HK-2 (cell line): ENCODE results near the gene EEPD1.

Experiments
- DNase-seq: peaks from one replicate; pipeline ENCODE4 v3.0.0-alpha.2; 2018; ENCODE audit not compliant: unreplicated experiment

The EEPD1 gene

GRCh38 chr7:36154255-36155212 lies 1.5 kb downstream of the EEPD1 start:
- no peak for DNase-seq

- no peak for DNase-seq
These were observed 2.8 kb downstream of the EEPD1 start for GRCh38 chr7:36155811-36156361.

- DNase-seq: no peak
These were observed 4.7 kb downstream of the EEPD1 start for GRCh38 chr7:36157527-36158320.

GRCh38 chr7:36158321-36158605 lies 5.2 kb downstream of the EEPD1 start:
- DNase-seq: no peak

GRCh38 chr7:36159618-36160017 lies 6.6 kb downstream of the EEPD1 start:
- no peak for DNase-seq

GRCh38 chr7:36160313-36160712 lies 7.3 kb downstream of the EEPD1 start:
- no peak for DNase-seq

GRCh38 chr7:36161996-36162395 lies 8.9 kb downstream of the EEPD1 start:
- no peak for DNase-seq

GRCh38 chr7:36165059-36165458 lies 12.0 kb downstream of the EEPD1 start:
- no peak for DNase-seq

GRCh38 chr7:36165802-36166201 lies 12.7 kb downstream of the EEPD1 start:
- DNase-seq: no peak

GRCh38 chr7:36167403-36168050 lies 14.5 kb downstream of the EEPD1 start:
- DNase-seq: no peak

- DNase-seq: no peak
These were observed 18.4 kb downstream of the EEPD1 start for GRCh38 chr7:36171503-36171902.

- DNase-seq: no peak
These were observed 22.8 kb downstream of the EEPD1 start for GRCh38 chr7:36175886-36176285.

- DNase-seq: no peak
These were observed 23.6 kb downstream of the EEPD1 start for GRCh38 chr7:36176697-36177096.

GRCh38 chr7:36180121-36180520 lies 27.1 kb downstream of the EEPD1 start:
- no peak for DNase-seq

- DNase-seq: no peak
These were observed 28.6 kb downstream of the EEPD1 start for GRCh38 chr7:36181668-36182067.

GRCh38 chr7:36182854-36183604 lies 30.0 kb downstream of the EEPD1 start:
- DNase-seq: no peak

GRCh38 chr7:36185092-36185491 lies 32.0 kb downstream of the EEPD1 start:
- no peak for DNase-seq

GRCh38 chr7:36185756-36186155 lies 32.7 kb downstream of the EEPD1 start:
- no peak for DNase-seq

GRCh38 chr7:36186359-36187121 lies 33.5 kb downstream of the EEPD1 start:
- no peak for DNase-seq

- no peak for DNase-seq
These were observed 35.2 kb downstream of the EEPD1 start for GRCh38 chr7:36188266-36188665.

GRCh38 chr7:36188906-36189305 lies 35.9 kb downstream of the EEPD1 start:
- DNase-seq: no peak
